Measurements from ENCODE around the gene SLC24A3. TPM values are rescaled to one million over a fixed set of nuclear protein-coding genes. Genes with fewer than 3 reads are reported as not detected.

SLC24A3 gene
- total RNA-seq, 4 donors from 2014 or later: 2.3 to 6.9 (median 5.4) TPM

GRCh38 chr20:19757487-19758132, 545.2 kb downstream of the SLC24A3 start:
- TF ChIP-seq CTCF (IDR thresholded peaks at IDR 0.05): no peak
- TF ChIP-seq POLR2A (IDR thresholded peaks at IDR 0.05): no peak
- intact Hi-C loops (cut with DNase I; ENCODE audit: low total_unique reads): no loop called here
- peak; percentile 88 to 98 for DNase-seq (ENCODE audit: low spot score in 2 of 2)
- peak overlapping the region; percentile 78 for H3K4me3 ChIP-seq (ENCODE audit: low read depth, poor library complexity, severe bottlenecking)
- WGBS, 2 donors: 0 to 1% methylated on average over 43 to 44 of the region's 45 CpGs

- peak in 1 of 2 donors; percentile 59 for DNase-seq (ENCODE audit: low spot score in 2 of 2)
- H3K4me3 ChIP-seq (ENCODE audit: low read depth, poor library complexity, severe bottlenecking): peak within 1 kb of the TSS; percentile 78
- 0% methylated on average over 20 to 22 of the region's 25 CpGs for whole genome bisulfite sequencing, 2 donors
- TF ChIP-seq CTCF (IDR thresholded peaks at IDR 0.05) (no peak), POLR2A (IDR thresholded peaks at IDR 0.05) (no peak)
- intact Hi-C loops (cut with DNase I; ENCODE audit: low total_unique reads): no loop called here
Observed at GRCh38 chr20:19758133-19758500, 545.7 kb downstream of the SLC24A3 start, which contains the start of gene RIN2. Gene RIN2 (plus strand): TSS chr20:19758258. CDS start chr20:19889602, 131,344 bp downstream.

- intact Hi-C loops (cut with DNase I; ENCODE audit: low total_unique reads): no loop called here
- peak; percentile 66 to 96 for DNase-seq (ENCODE audit: low spot score in 2 of 2)
- no peak for TF ChIP-seq CTCF (IDR thresholded peaks at IDR 0.05)
- H3K4me3 ChIP-seq (ENCODE audit: low read depth, poor library complexity, severe bottlenecking): peak overlapping the region; percentile 78
- 2% methylated on average over 37 to 39 of the region's 54 CpGs for WGBS, 2 donors
Observed at GRCh38 chr20:19758501-19759331, 546.3 kb downstream of the SLC24A3 start.

- no peak overlapping the region for H3K4me3 ChIP-seq (ENCODE audit: low read depth, poor library complexity, severe bottlenecking)
- TF ChIP-seq POLR2A (IDR thresholded peaks at IDR 0.05): no peak
- TF ChIP-seq CTCF (IDR thresholded peaks at IDR 0.05): no peak
- peak in 1 of 2 donors; percentile 59 for DNase-seq (ENCODE audit: low spot score in 2 of 2)
- intact Hi-C loops (cut with DNase I; ENCODE audit: low total_unique reads): no loop called here
- 83 to 98% methylated on average over 3 of the region's 3 CpGs for WGBS, 2 donors
Observed at GRCh38 chr20:19760371-19760721, 547.9 kb downstream of the SLC24A3 start.

- intact Hi-C loops (cut with DNase I; ENCODE audit: low total_unique reads): no loop called here
- DNase-seq (ENCODE audit: low spot score in 2 of 2): no peak
- TF ChIP-seq CTCF (IDR thresholded peaks at IDR 0.05) (no peak), POLR2A (IDR thresholded peaks at IDR 0.05) (no peak)
- no peak overlapping the region for H3K4me3 ChIP-seq (ENCODE audit: low read depth, poor library complexity, severe bottlenecking)
Observed at GRCh38 chr20:19761326-19761725, 548.9 kb downstream of the SLC24A3 start.
